H1 (cell line): ENCODE data around the gene KSR2. TPM values are rescaled to one million over a fixed set of nuclear protein-coding genes. Genes with fewer than 3 reads are reported as not detected.

Experiments
- CTCF ChIA-PET: fragments of 300-600 bp; sonication (Branson Sonifier 250); formaldehyde crosslinking; loops from one replicate; lab custom pipeline; 2021; ENCODE audit not compliant: partially characterized antibody; lab: Charles Lee
- POLR2A ChIA-PET: fragments of 300-600 bp; sonication (Branson Sonifier 250); formaldehyde crosslinking; loops from one replicate; lab custom pipeline; 2021; ENCODE audit warnings: inconsistent platforms; ENCODE audit not compliant: partially characterized antibody; lab: Charles Lee
- DNase-seq, 2 experiments: peaks; one replicate each; pipeline versions ENCODE4 v3.0.0 to v3.0.0-alpha.2; 2010 to 2022; ENCODE audit warnings: low spot score in 2 of 2, low read depth in 1 of 2, mixed read lengths in 1 of 2
- FAIRE-seq: peaks from 2 replicates; lab custom pipeline; 2011; peaks lifted over from hg19 to GRCh38; lab: Jason Lieb, UNC
- H2AFZ ChIP-seq: 2 replicates; pipeline ENCODE4 v1.8.1; 2012; ENCODE audit warnings: low read length, inconsistent platforms
- H2AK5ac ChIP-seq: 2 replicates; pipeline ENCODE4 v1.6.1; 2013; ENCODE audit warnings: low read depth, low read length
- H2BK120ac ChIP-seq: replicated peaks from 2 replicates; pipeline ENCODE3; 2013; ENCODE audit warnings: low read depth, low read length, inconsistent platforms
- H2BK12ac ChIP-seq: 2 replicates; pipeline ENCODE4 v1.6.1; 2013; ENCODE audit warnings: low read depth, low read length
- H2BK15ac ChIP-seq: 2 replicates; pipeline ENCODE4 v1.6.1; 2013; ENCODE audit warnings: low read length
- H2BK20ac ChIP-seq: 2 replicates; pipeline ENCODE4 v1.6.1; 2013; ENCODE audit warnings: low read length
- H2BK5ac ChIP-seq: 2 replicates; pipeline ENCODE4 v1.6.1; 2013; ENCODE audit warnings: low read depth, low read length
- H3K14ac ChIP-seq: 2 replicates; pipeline ENCODE4 v1.6.1; 2013; ENCODE audit warnings: inconsistent platforms; ENCODE audit not compliant: insufficient read length
- H3K18ac ChIP-seq: 2 replicates; pipeline ENCODE4 v1.6.1; 2013; ENCODE audit warnings: low read length; ENCODE audit errors: extremely low read depth
- H3K23ac ChIP-seq: 2 replicates; pipeline ENCODE4 v1.6.1; 2013; ENCODE audit warnings: inconsistent platforms; ENCODE audit not compliant: insufficient read length
- H3K23me2 ChIP-seq: 2 replicates; pipeline ENCODE4 v1.6.1; 2013; ENCODE audit warnings: low read depth, low read length
- H3K27ac ChIP-seq: 2 replicates; pipeline ENCODE4 v1.6.1; 2011; ENCODE audit warnings: low read depth, low read length, inconsistent platforms
- H3K27me3 ChIP-seq, 4 experiments: replicated peaks in 1 of 4; 1 replicate in 1 of 4; 2 replicates in 3 of 4; pipeline versions ENCODE4 v1.6.1 to v1.8.1; 2011 to 2013; ENCODE audit warnings: low read length in 3 of 4, mild to moderate bottlenecking in 3 of 4, inconsistent platforms in 2 of 4, mixed read lengths in 2 of 4, moderate library complexity in 1 of 4; ENCODE audit not compliant: control insufficient read depth in 3 of 4, insufficient read depth in 3 of 4; ENCODE audit errors: extremely low read depth in 1 of 4
- H3K36me3 ChIP-seq, 4 experiments: 2 replicates each; pipeline versions ENCODE4 v1.6.1 to v1.8.1; 2011 to 2013; ENCODE audit warnings: mild to moderate bottlenecking in 4 of 4, low read length in 3 of 4, moderate library complexity in 2 of 4, control low read depth in 1 of 4, inconsistent platforms in 1 of 4; ENCODE audit not compliant: insufficient read depth in 4 of 4, control insufficient read depth in 2 of 4
- H3K4ac ChIP-seq: replicated peaks from 2 replicates; pipeline ENCODE3; 2013; ENCODE audit warnings: low read length, low read depth, mixed read lengths, inconsistent platforms; ENCODE audit not compliant: insufficient read length
- H3K4me1 ChIP-seq, 4 experiments: replicated peaks in 1 of 4; 1 replicate in 1 of 4; 2 replicates in 3 of 4; pipeline versions ENCODE4 v1.6.1 to v1.8.1; 2011 to 2013; ENCODE audit warnings: low read length in 3 of 4, inconsistent platforms in 2 of 4, mixed read lengths in 1 of 4; ENCODE audit not compliant: insufficient read depth in 4 of 4, control insufficient read depth in 3 of 4
- H3K4me2 ChIP-seq, 2 experiments: 2 replicates each; pipeline versions ENCODE4 v1.6.1 to v1.8.1; 2011 to 2013; ENCODE audit warnings: low read depth in 2 of 2, low read length in 2 of 2, control low read depth in 1 of 2, inconsistent platforms in 1 of 2, mild to moderate bottlenecking in 1 of 2; ENCODE audit not compliant: insufficient read depth in 1 of 2
- H3K4me3 ChIP-seq, 4 experiments: fragments of 200-600, 300-600 bp in 1 of 4; sonication (generic), shearing (Covaris generic), sonication (Bioruptor Twin) in 1 of 4; 2 replicates each; pipeline versions ENCODE4 v1.5.1 to v1.8.1; 2011 to 2016; ENCODE audit warnings: low read length in 4 of 4, low read depth in 3 of 4, control low read depth in 2 of 4, inconsistent platforms in 2 of 4, mild to moderate bottlenecking in 2 of 4, mixed read lengths in 1 of 4, moderate library complexity in 1 of 4; ENCODE audit not compliant: insufficient read depth in 2 of 4; ENCODE audit errors: extremely low read depth in 1 of 4
- H3K56ac ChIP-seq: replicated peaks from 2 replicates; pipeline ENCODE3; 2013; ENCODE audit warnings: low read depth, mild to moderate bottlenecking, mixed read lengths, low read length, inconsistent platforms; ENCODE audit not compliant: insufficient read length
- H3K79me1 ChIP-seq: 2 replicates; pipeline ENCODE4 v1.6.1; 2013; ENCODE audit warnings: low read depth, low read length, control low read depth
- H3K79me2 ChIP-seq, 2 experiments: 2 replicates each; pipeline versions ENCODE4 v1.6.1 to v1.8.1; 2012 to 2013; ENCODE audit warnings: low read length in 2 of 2, mild to moderate bottlenecking in 2 of 2, inconsistent platforms in 1 of 2; ENCODE audit not compliant: insufficient read depth in 2 of 2, control insufficient read depth in 1 of 2
- H3K9ac ChIP-seq, 4 experiments: replicated peaks in 1 of 4; 1 replicate in 1 of 4; 2 replicates in 3 of 4; pipeline versions ENCODE4 v1.6.1 to v1.8.1; 2011 to 2013; ENCODE audit warnings: low read depth in 3 of 4, low read length in 3 of 4, control low read depth in 2 of 4, mild to moderate bottlenecking in 2 of 4, moderate library complexity in 2 of 4, inconsistent platforms in 1 of 4; ENCODE audit errors: extremely low read depth in 1 of 4
- H3K9me3 ChIP-seq, 2 experiments: 2 replicates each; pipeline versions ENCODE4 v1.6.1 to v1.8.1; 2012 to 2013; ENCODE audit warnings: mild to moderate bottlenecking in 2 of 2, moderate library complexity in 2 of 2, control low read depth in 1 of 2, inconsistent platforms in 1 of 2, low read depth in 1 of 2, low read length in 1 of 2, mixed read lengths in 1 of 2; ENCODE audit not compliant: insufficient read depth in 2 of 2
- H4K20me1 ChIP-seq, 2 experiments: replicated peaks in 1 of 2; 2 replicates each; pipeline versions ENCODE3 to v1.8.1; 2011 to 2013; ENCODE audit warnings: inconsistent platforms in 2 of 2, low read length in 2 of 2, mild to moderate bottlenecking in 1 of 2; ENCODE audit not compliant: insufficient read depth in 2 of 2, control insufficient read depth in 1 of 2
- H4K5ac ChIP-seq: 2 replicates; pipeline ENCODE4 v1.6.1; 2013; ENCODE audit warnings: low read length, low read depth, mixed read lengths, inconsistent platforms; ENCODE audit not compliant: insufficient read length
- H4K8ac ChIP-seq: 2 replicates; pipeline ENCODE4 v1.8.0; 2013; ENCODE audit warnings: mild to moderate bottlenecking, moderate library complexity, low read length, inconsistent platforms; ENCODE audit not compliant: insufficient read depth; ENCODE audit errors: extremely low read depth
- H4K91ac ChIP-seq: replicated peaks from 2 replicates; pipeline ENCODE3; 2013; ENCODE audit warnings: low read length, mixed read lengths, inconsistent platforms; ENCODE audit not compliant: insufficient read length
- BACH1 ChIP-seq: IDR thresholded peaks from 2 replicates; pipeline ENCODE4 v1.6.1; 2012; ENCODE audit warnings: low read length, improper control_type of control experiment
- CBX5 ChIP-seq: fragments of 300-800, 300-1000 bp; sonication (generic); IDR thresholded peaks from 2 replicates; pipeline ENCODE4 v1.7.1; 2016; ENCODE audit warnings: antibody characterized with exemption, low read length, low read depth
- CBX8 ChIP-seq: fragments of 300-800, 300-1000 bp; sonication (generic); IDR thresholded peaks from 2 replicates; pipeline ENCODE4 v1.7.1; 2016; ENCODE audit warnings: low read depth, low read length, borderline replicate concordance
- CTCF ChIP-seq, 3 experiments: IDR thresholded peaks; 1 replicate in 2 of 3; 2 replicates in 1 of 3; pipeline versions ENCODE4 v1.5.1 to v1.6.1; 2011; ENCODE audit warnings: low read length in 3 of 3, mild to moderate bottlenecking in 3 of 3, inconsistent platforms in 2 of 3, low read depth in 1 of 3, moderate library complexity in 1 of 3; ENCODE audit not compliant: insufficient read depth in 1 of 3; ENCODE audit errors: control extremely low read depth in 1 of 3
- RAD21 ChIP-seq, 2 experiments: IDR thresholded peaks in 1 of 2; conservative IDR thresholded peaks in 1 of 2; 2 replicates each; pipeline ENCODE4 v1.6.1; 2011; ENCODE audit warnings: low read depth in 2 of 2, low read length in 2 of 2, improper control_type of control experiment in 1 of 2, inconsistent platforms in 1 of 2, mild to moderate bottlenecking in 1 of 2, moderate library complexity in 1 of 2
- SAP30 ChIP-seq: fragments of 300-600 bp; sonication (generic); IDR thresholded peaks from 2 replicates; pipeline ENCODE4 v1.7.1; 2012; ENCODE audit warnings: low read length, moderate library complexity, mild to moderate bottlenecking, inconsistent platforms; ENCODE audit not compliant: insufficient read depth, insufficient replicate concordance
- YY1 ChIP-seq: IDR thresholded peaks from 2 replicates; pipeline ENCODE4 v1.6.1; 2011; ENCODE audit warnings: low read depth, mild to moderate bottlenecking, low read length
- whole genome bisulfite sequencing, 2 experiments: shearing (Covaris generic) in 1 of 2; methylation state at CpG; one replicate each; pipeline versions ENCODE4 v1.1.6 to v1.1.7; 2013 to 2015; ENCODE audit warnings: low lambda C conversion rate in 2 of 2, mixed read lengths in 2 of 2, inconsistent platforms in 1 of 2, low coverage in 1 of 2, missing lambda C conversion rate in 1 of 2; ENCODE audit not compliant: insufficient replicate concordance in 2 of 2, insufficient coverage in 1 of 2, insufficient read length in 1 of 2; ENCODE audit errors: extremely low coverage in 1 of 2, missing lambda C conversion rate in 1 of 2; 5-methylcytosine and 5-hydroxymethylcytosine counted together
- polyA plus RNA-seq, 7 experiments: library from polyadenylated mRNA; depleted of rRNA in 3 of 7; stranded (reverse) in 5 of 7; unstranded in 2 of 7; fragments of >200 nt in 5 of 7; fragments of 200-250 nt in 2 of 7; gene quantifications; 1 replicate in 5 of 7; 2 replicates in 1 of 7; 4 replicates in 1 of 7; pipeline versions ENCODE4 v1.2.1 to v1.2.3, GENCODE V29; 2011 to 2013; ENCODE audit warnings: missing spikeins in 2 of 7, mixed read lengths in 2 of 7
- total RNA-seq: library from RNA; stranded (reverse); fragmentation: NEBNext Ultra II Directional; extraction: Animal tissue kit (Norgen Biotek cat#: 25700); gene quantifications from 2 replicates; pipeline ENCODE4 v1.2.1, GENCODE V29; 2021

The KSR2 gene
- total and polyA plus RNA-seq, 2 of the 8 experiments (the other 6 are each of a cell fraction or from before 2014, with no cell fraction given): 0.74 to 2.2 TPM

- Histone ChIP-seq H2BK5ac (no peak overlapping the region), H3K79me2 (no peaks in the 10 kb centered on the region), H3K27ac (no peak overlapping the region), H2BK12ac (no peak overlapping the region), H3K79me1 (no peaks in the 10 kb centered on the region), H3K36me3 (no peaks in the 10 kb centered on the region), H3K23ac (no peak overlapping the region), H2BK20ac (no peak overlapping the region), H3K4me3 (no peak overlapping the region), H3K4ac (no peak overlapping the region), H3K27me3 (no peaks in the 10 kb centered on the region), H4K5ac (no peak overlapping the region), H3K56ac (no peak overlapping the region), H3K4me1 (no peaks in the 10 kb centered on the region), H2BK120ac (no peak overlapping the region), H3K23me2 (no peaks in the 10 kb centered on the region), H3K14ac (no peak overlapping the region), H4K91ac (no peak overlapping the region), H3K9me3 (no peaks in the 10 kb centered on the region), H3K18ac (no peak overlapping the region), H4K20me1 (no peaks in the 10 kb centered on the region), H2AFZ (no peak overlapping the region), H2AK5ac (no peak overlapping the region), H3K4me2 (no peak overlapping the region), H4K8ac (no peak overlapping the region), H2BK15ac (no peak overlapping the region), H3K9ac (no peak overlapping the region)
- POLR2A ChIA-PET: no interaction called here
- CTCF ChIA-PET: interaction anchor here (0.7 kb wide), 1 partner anchor 58 kb away, joined by 3 read pairs; no protein-coding TSS in a partner anchor
- FAIRE-seq: no peak
- no peak for DNase-seq
- TF ChIP-seq CBX5 (no peak), BACH1 (no peak), CTCF (IDR thresholded peaks at IDR 0.05; ENCODE audit: control extremely low read depth in 1 of 3, insufficient read depth in 1 of 3, low read depth in 1 of 3, low read length in 3 of 3) (no peak), YY1 (no peak), CBX8 (no peak), SAP30 (no peak), RAD21 (IDR thresholded peaks at IDR 0.05 in 1 of 2, conservative IDR thresholded peaks at IDR 0.05 in 1 of 2; ENCODE audit: low read depth in 2 of 2, low read length in 2 of 2) (no peak)
- 91% methylated on average over 4 of the region's 4 CpGs; no CpG with 5 or more reads in 1 of the 2 experiments for WGBS, 2 experiments
Observed at GRCh38 chr12:117527479-117527855, 441.3 kb downstream of the KSR2 start.
